ENCODE measurements around the gene JCAD.

Gene JCAD

DNA sequence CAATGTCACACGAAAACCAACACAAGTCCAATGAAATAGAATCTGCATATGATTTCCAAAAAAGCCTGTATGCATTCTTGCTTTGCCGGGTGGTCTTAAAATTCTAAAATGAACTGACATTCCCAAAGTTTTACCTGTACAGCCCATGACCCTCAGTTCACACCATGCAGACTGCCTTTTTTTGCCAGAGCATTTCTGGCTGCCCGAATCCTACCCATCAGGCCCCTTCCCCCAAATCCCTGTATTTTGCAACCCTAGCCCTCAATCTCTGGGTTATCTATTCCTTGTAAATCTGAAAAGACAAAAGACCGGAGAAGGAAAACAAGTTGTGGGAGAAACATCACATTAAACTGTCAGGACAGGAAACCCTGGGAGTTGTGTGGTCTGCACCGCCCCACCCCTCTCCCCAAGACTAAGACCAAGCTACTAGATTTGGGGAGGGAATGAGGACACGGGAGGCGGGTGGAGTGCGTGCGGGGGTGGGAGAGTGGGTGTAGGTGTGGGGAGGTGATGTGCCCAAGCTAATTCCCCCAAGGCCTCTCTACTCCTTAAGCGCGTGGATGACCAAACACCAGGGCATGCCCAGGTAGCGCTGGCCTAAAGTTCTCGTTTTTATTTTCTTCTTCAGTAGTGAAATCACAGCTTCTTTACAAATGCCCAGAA is 1.4 kb downstream of the JCAD start:
- Histone ChIP-seq H3K36me3 (ENCODE audit: insufficient read depth) (no peaks in the 10 kb centered on the region), H3K9ac (no peak overlapping the region), H3K27ac (no peak overlapping the region), H3K79me2 (ENCODE audit: insufficient read depth, low read depth) (no peaks in the 10 kb centered on the region), H3K4me3 (IDR thresholded peaks at IDR 0.05; ENCODE audit: insufficient read depth, low read depth, low read length) (no peak overlapping the region), H2AFZ (ENCODE audit: low read depth) (no peak overlapping the region), H3K4me2 (no peak overlapping the region), H3K4me1 (ENCODE audit: low read depth, poor library complexity, severe bottlenecking) (no peaks in the 10 kb centered on the region), H4K20me1 (ENCODE audit: insufficient read depth) (no peaks in the 10 kb centered on the region), H3K27me3 (ENCODE audit: insufficient read depth, low read depth) (no peaks in the 10 kb centered on the region)
- TF ChIP-seq, protein P1, sequence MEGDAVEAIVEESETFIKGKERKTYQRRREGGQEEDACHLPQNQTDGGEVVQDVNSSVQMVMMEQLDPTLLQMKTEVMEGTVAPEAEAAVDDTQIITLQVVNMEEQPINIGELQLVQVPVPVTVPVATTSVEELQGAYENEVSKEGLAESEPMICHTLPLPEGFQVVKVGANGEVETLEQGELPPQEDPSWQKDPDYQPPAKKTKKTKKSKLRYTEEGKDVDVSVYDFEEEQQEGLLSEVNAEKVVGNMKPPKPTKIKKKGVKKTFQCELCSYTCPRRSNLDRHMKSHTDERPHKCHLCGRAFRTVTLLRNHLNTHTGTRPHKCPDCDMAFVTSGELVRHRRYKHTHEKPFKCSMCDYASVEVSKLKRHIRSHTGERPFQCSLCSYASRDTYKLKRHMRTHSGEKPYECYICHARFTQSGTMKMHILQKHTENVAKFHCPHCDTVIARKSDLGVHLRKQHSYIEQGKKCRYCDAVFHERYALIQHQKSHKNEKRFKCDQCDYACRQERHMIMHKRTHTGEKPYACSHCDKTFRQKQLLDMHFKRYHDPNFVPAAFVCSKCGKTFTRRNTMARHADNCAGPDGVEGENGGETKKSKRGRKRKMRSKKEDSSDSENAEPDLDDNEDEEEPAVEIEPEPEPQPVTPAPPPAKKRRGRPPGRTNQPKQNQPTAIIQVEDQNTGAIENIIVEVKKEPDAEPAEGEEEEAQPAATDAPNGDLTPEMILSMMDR (conservative IDR thresholded peaks at IDR 0.05; ENCODE audit: low read depth, low read length) = no peak

DNA sequence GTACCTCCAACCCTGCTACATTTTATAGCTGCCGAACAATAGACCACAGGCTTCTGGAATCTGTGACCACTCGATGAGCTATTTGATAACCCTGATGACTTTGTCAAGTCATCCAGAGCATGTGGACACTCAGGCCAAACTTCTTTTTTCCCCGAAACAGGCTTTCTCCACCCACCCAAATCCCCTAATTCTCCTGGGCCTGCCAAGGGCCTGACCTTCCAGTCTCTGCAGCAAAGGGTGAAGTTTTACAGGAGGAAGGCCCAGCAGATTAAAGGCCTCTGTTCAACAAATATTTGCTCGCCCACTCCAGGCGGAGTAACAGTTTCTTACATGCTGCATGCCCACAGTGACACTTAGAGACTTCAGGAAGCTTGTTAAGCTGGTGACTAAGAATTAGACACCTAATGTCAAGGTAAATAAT is 2.0 kb downstream of the JCAD start:
- Histone ChIP-seq H3K79me2 (ENCODE audit: insufficient read depth, low read depth) (no peaks in the 10 kb centered on the region), H3K9ac (no peak overlapping the region), H3K27me3 (ENCODE audit: insufficient read depth, low read depth) (no peaks in the 10 kb centered on the region), H2AFZ (ENCODE audit: low read depth) (no peak overlapping the region), H4K20me1 (ENCODE audit: insufficient read depth) (no peaks in the 10 kb centered on the region), H3K36me3 (ENCODE audit: insufficient read depth) (no peaks in the 10 kb centered on the region), H3K4me2 (no peak overlapping the region), H3K4me3 (IDR thresholded peaks at IDR 0.05; ENCODE audit: insufficient read depth, low read depth, low read length) (no peak overlapping the region), H3K27ac (no peak overlapping the region), H3K4me1 (ENCODE audit: low read depth, poor library complexity, severe bottlenecking) (no peaks in the 10 kb centered on the region)
- TF ChIP-seq, protein P1 (conservative IDR thresholded peaks at IDR 0.05; ENCODE audit: low read depth, low read length) = no peak

DNA sequence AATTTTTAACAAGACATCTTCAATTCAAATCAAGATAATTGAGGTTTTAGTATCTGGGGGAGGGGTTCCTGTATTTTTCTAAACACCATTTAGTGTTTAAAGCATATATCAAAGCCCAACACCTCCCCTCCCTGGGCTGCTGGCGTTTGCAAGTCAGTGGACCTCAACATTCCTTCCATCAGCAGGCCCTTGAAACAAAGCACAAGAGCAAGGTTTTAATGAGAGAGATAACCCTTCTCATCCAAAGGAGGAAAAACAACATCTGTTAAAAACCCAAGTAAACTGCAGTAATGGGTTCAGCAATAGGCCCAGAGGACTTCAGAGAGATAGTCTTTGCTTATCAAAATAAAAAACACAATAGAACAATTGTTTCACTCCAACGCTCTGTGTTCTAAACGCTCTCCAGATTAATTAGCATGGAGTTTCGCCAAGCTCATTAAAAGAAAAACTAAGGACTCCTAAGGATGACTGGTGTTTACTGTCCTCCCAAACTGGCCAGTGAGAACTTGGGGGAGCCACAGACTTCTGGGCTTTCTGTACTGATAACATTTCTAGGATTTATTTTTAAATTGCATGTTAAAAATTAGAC is 2.5 kb downstream of the JCAD start:
- Histone ChIP-seq H3K4me1 (ENCODE audit: low read depth, poor library complexity, severe bottlenecking) (no peaks in the 10 kb centered on the region), H3K27me3 (ENCODE audit: insufficient read depth, low read depth) (no peaks in the 10 kb centered on the region), H3K4me3 (IDR thresholded peaks at IDR 0.05; ENCODE audit: insufficient read depth, low read depth, low read length) (no peak overlapping the region), H4K20me1 (ENCODE audit: insufficient read depth) (no peaks in the 10 kb centered on the region), H3K36me3 (ENCODE audit: insufficient read depth) (no peaks in the 10 kb centered on the region), H3K79me2 (ENCODE audit: insufficient read depth, low read depth) (no peaks in the 10 kb centered on the region), H3K9ac (no peak overlapping the region), H3K27ac (no peak overlapping the region), H2AFZ (ENCODE audit: low read depth) (no peak overlapping the region), H3K4me2 (no peak overlapping the region)
- TF ChIP-seq, protein P1 (conservative IDR thresholded peaks at IDR 0.05; ENCODE audit: low read depth, low read length) = no peak

DNA sequence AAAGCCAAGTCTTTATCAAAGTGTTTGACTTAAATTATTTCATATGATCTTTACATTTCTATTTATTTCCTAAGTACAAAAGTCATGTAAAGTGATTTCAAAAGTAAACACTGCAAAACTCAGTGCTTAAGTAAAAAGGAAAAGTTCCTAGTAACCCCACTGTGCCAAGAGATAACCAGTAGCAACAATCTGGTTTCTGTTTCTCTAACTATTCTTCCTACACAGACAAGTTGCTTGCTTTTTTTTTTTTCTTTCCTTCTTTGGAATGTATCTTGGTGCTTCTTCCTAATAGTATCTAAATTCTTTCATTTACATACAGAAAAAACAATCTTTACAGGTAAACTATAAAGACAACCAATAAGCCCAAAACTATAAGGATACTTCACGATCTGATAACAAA is 3.1 kb downstream of the JCAD start:
- Histone ChIP-seq H4K20me1 (ENCODE audit: insufficient read depth) (no peaks in the 10 kb centered on the region), H3K4me1 (ENCODE audit: low read depth, poor library complexity, severe bottlenecking) (no peaks in the 10 kb centered on the region), H3K4me3 (IDR thresholded peaks at IDR 0.05; ENCODE audit: insufficient read depth, low read depth, low read length) (no peak overlapping the region), H3K9ac (no peak overlapping the region), H3K27me3 (ENCODE audit: insufficient read depth, low read depth) (no peaks in the 10 kb centered on the region), H3K79me2 (ENCODE audit: insufficient read depth, low read depth) (no peaks in the 10 kb centered on the region), H3K4me2 (no peak overlapping the region), H2AFZ (ENCODE audit: low read depth) (no peak overlapping the region), H3K36me3 (ENCODE audit: insufficient read depth) (no peaks in the 10 kb centered on the region), H3K27ac (no peak overlapping the region)
- TF ChIP-seq, protein P1 (conservative IDR thresholded peaks at IDR 0.05; ENCODE audit: low read depth, low read length) = no peak

Measured in KMS-11 (cell line).